ENCODE results near the gene EGF. TPM values are rescaled to one million over a fixed set of nuclear protein-coding genes. Genes with fewer than 3 reads are reported as not detected.
"Not testable (repeated sequence)": the region's sequence is repeated elsewhere in the genome, so short reads cannot be mapped to it uniquely, and the experiment has no call there.

Gene EGF
- total RNA-seq, 1 experiment from 2014 or later: 15.6 TPM

- no peak for DNase-seq (ENCODE audit: extremely low read depth, low read depth)
Observed at GRCh38 chr4:110022457-110022856, 109.8 kb downstream of the EGF start.

- no peak for DNase-seq (ENCODE audit: extremely low read depth, low read depth)
Observed at GRCh38 chr4:110025056-110025455, 112.4 kb downstream of the EGF start.

DNA sequence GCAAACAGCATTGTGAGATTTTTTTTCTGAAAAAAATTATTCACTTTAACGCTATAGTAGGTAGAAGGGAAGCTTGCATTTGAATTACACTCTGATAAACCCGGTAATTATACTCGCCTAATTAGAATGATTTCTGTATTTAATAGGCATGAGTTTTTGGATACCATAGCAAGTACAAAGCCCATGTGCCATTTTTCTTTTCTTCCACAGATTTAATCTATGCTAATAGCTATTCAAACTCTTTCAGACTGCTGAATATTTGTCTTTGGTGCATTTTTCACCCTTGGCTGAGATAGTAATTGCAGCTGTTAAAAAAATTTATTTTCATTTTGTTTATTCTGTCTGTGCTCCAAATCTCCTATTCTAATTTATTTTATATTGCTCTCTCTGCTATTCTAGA is 113.0 kb downstream of the EGF start:
- DNase-seq (ENCODE audit: extremely low read depth, low read depth): no peak

DNA sequence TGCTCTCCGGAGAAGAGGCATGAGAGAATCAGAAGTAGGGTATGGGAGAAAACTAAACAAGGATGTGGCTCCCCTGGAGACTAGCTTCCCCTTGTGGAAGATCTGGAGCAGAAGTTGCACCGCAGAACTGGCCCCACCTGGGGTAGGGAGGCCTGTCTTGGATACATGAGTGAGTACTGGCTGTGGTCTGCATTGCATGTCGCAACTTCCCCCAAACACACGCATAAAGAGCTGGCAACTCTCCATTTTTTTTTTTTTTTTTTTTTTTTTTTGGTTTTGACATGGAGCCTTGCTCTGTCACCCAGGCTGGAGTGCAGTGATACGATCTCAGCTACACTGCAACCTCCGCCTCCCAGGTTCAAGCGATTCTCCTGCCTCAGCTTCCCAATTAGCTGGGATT is 119.9 kb downstream of the EGF start:
- no peak for DNase-seq (ENCODE audit: extremely low read depth, low read depth)

GRCh38 chr4:110033355-110034025 is 120.8 kb downstream of the EGF start:
- no peak for DNase-seq (ENCODE audit: extremely low read depth, low read depth)

DNA sequence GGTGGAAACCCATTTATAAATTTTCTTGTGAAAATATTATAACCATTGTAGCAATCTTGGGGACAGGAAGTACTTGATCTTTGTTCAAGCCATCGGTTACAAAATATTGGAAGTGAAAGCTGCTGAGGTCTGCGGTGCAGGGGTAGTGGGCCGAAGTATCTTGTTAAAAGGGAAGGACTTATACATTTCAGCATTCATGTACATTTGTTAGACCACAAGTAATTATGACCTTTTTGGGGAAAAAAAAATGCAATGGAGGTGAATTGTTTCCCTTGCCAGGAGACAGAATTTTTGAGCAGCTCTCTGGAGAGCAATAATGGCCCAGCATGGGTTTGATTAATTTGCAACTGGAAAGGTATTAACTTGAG is 121.3 kb downstream of the EGF start:
- no peak for DNase-seq (ENCODE audit: extremely low read depth, low read depth)

- DNase-seq (ENCODE audit: extremely low read depth, low read depth): not testable (repeated sequence)
Observed at GRCh38 chr4:110039164-110039563, 126.5 kb downstream of the EGF start.

DNA sequence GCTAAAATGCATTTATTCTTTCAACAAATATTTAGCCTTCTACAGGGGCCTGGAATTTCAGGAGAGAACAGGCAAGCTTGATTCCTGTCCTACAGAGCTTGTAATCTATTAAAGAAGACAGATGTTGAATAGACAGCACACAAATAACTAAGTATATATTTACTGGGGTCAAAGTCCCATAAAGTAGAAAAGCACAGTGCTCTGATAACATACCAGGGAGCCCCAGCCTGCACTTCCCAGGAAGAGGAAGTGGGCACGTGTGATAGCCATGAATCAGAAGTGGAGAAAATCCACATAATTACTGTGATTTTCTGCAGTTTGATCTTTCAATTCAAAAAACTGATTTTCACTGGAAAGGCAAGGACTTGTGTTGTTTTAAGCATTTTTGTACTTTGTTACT is 129.1 kb downstream of the EGF start:
- no peak for DNase-seq (ENCODE audit: extremely low read depth, low read depth)

DNA sequence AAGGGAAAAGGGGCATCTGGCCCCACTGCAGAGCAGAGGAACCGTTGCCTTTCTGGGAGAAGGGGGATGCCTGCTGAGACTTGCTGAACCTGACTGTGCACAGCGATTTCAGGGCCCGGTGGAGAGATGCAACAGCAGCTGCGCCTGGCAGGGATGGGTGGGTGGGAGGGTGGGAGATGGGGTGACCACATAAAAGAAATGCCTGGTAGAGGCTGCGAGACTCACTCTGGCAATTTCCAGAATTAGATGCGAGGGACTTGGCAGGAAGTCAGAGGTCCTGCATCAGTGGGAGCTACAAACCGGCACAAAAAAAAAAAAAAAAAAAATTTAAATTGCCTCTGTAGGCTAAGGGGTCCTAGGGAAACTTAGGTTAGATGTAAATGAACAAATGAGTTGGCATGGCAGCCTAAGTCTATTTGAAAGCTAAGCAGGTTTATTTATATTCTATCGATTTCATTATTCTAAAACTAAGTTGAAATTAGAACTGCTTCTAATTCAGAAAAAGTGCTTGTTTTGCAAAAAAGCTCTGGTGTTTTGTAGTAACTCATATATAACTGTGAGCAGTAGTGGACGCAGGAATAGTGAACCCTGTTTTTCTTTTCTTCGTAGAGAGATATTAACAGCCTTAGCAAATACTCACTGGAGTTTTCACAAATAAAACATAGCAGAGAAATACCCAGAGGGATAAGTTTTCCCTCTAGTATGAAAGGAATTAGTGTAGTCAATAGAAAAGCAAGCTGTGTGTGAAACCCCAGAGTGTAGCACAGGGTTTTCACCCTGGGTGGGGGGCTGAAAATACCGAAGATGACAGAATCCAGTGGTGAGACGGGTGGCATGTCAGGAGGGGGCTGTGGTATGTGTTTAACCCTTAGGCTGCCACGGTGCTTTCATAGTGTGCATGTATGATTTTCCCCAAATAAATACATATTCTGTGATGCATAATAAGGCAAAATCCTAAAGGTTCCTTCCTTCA is 130.1 kb downstream of the EGF start:
- no peak for DNase-seq (ENCODE audit: extremely low read depth, low read depth)

- no peak for DNase-seq (ENCODE audit: extremely low read depth, low read depth)
Observed at GRCh38 chr4:110046588-110047049, 133.9 kb downstream of the EGF start.

DNA sequence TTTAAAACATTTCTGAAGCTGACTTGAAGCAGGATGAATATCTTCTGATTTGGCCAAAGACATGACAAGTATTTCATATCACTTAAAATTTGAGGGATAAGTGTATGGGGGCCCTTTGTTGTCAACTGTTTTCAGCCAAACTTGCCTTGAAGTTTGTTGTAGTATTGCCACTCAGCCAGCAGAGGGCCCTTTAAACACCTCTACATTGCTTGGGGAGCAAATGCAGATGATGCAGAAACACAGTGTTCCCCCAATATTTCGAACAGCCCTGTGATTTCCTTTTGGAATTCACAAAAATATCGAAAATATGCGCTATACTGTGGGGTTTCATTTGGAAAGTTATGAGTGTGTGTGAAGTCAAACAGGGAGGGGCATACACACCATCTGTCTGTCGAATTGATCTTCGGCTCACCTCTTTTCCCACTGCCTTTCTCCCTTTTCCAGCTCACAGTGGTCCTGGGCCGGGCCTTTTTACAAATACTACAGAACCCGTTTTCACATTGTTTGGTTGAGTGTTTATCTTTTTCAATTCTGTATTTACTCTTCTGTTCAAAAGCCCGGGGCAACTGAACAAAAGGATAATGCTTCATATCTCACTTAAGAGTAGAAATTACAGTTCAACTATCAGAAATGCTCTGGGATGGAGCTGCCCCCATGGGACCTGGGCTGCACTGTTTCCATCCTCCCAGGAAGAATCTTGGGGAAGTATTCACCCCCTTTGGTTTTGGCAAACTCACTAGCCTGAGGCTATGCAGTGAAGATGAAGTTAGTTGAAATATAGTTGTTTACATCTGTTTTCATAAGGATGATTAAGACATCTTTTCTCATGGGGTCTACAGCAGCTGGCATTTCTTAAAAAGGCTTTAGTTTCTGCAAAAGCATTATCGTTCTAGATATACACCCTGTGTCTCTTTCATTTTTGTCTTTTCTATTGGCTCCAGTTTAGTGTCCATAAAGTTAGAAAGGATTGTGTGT is 137.6 kb downstream of the EGF start:
- peak; percentile 36 for DNase-seq (ENCODE audit: extremely low read depth, low read depth)

DNA sequence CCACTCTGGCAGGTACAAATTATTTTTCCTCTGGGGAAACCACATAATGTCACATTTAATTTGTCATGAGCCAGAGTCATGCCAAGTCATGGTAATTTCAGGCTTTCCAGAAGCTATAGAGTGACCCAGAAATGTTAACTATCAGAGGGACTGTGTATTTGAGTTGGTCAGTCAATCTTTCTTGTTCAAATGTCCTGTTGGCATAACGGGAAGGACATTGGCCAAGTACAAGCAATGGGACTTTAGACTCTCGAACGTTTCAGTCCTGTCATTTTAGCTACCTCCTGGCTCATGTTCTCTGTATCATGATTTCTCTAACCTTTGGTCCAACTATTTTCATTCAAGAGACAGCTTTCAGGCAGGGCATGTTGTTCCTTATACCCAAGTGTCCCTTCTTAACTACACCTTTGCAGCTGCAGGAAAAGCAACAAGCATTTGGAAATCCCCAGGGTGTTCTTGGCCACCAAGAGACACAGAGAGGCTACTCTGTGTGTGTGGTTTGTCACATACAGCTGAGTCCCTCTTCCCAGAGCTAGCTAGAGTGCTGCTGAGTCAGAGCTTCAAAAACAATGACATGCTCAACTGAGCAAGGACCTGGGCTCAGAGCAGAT is 142.6 kb downstream of the EGF start:
- DNase-seq (ENCODE audit: extremely low read depth, low read depth): no peak

- no peak for DNase-seq (ENCODE audit: extremely low read depth, low read depth)
Observed at GRCh38 chr4:110058677-110059076, 146.0 kb downstream of the EGF start.

DNA sequence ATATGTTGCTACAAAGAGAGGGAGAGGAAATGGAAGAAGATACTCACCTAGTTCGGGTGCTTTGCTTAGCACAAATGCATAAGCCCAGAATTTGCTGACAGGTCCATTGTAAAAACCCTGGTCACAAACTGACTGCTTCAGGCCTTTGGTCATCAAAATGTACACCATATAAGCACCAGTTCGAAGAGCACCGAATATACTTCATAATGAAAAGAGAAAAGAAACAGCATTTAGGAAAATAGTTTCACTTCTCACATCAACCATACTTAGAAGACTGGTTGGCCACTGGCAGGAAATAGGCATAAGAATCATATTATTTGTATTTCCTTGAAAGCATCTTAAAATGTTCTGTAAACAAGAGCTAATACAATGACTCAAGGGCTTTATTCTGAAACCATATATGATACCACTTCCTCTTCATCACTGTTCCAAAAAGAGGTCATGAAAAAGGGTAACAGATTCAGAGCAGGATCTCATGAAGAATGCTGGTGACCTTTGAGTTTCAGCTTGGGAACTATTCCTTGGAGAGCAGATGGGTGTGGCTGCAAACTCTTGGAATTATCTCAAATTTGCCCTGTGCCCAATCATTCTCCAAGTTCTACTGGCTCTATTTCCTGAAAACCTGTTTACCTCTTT is 147.0 kb downstream of the EGF start:
- DNase-seq (ENCODE audit: extremely low read depth, low read depth): no peak

GRCh38 chr4:110061076-110061475 is 148.4 kb downstream of the EGF start:
- DNase-seq (ENCODE audit: extremely low read depth, low read depth): no peak

Small RNAs within 50 kb of the gene (small RNA-seq; reads per million reads assigned to genes)
- gene RNU6-35P: 0 to 0.06 reads per million in 2 experiments

Other genes with a start within 250 kb of the EGF start
- gene CASP6, start 209.4 kb upstream of the EGF start, total RNA-seq (2014; rRNA removed; shearing (Covaris generic)): 16.6 and 26.3 TPM in 2 replicates
- gene PLA2G12A, start 182.8 kb upstream of the EGF start, total RNA-seq (2014; rRNA removed; shearing (Covaris generic)): 12.9 and 17.3 TPM in 2 replicates
- gene CFI, start 110.9 kb upstream of the EGF start, total RNA-seq (2014; rRNA removed; shearing (Covaris generic)): not detected in 2 replicates
- 16.7 and 21.2 TPM in 2 replicates for gene GAR1, start 97.1 kb upstream of the EGF start, total RNA-seq (2014; rRNA removed; shearing (Covaris generic))
- gene RRH, start 84.9 kb upstream of the EGF start, total RNA-seq (2014; rRNA removed; shearing (Covaris generic)): not detected in 2 replicates
- not detected in 2 replicates for gene LRIT3, start 64.8 kb upstream of the EGF start, total RNA-seq (2014; rRNA removed; shearing (Covaris generic))

Data from NCI-H460 (cell line).